Left renal cortex interstitium (tissue), 4 donors: ENCODE results near the gene HEBP1. TPM values are rescaled to one million over a fixed set of nuclear protein-coding genes. Genes with fewer than 3 reads are reported as not detected.
"Not testable (repeated sequence)": the region's sequence is repeated elsewhere in the genome, so short reads cannot be mapped to it uniquely, and the experiment has no call there.

Experiments used
- DNase-seq, 4 donors: peaks; one replicate each; pipeline ENCODE4 v3.0.0-alpha.2; 2013; ENCODE audit warnings: low read depth in 4 of 4, low spot score in 2 of 4, missing footprints in 1 of 4
- polyA plus RNA-seq, 4 donors: library from polyadenylated mRNA; unstranded; fragments of 120-200 nt; gene quantifications; one replicate each; pipeline ENCODE4 v1.2.1, GENCODE V29; 2013; ENCODE audit not compliant: insufficient read length in 4 of 4

The HEBP1 gene
- 10 to 100 TPM; 57.3 to 75.9 (median 70.1) TPM for polyA plus RNA-seq

- DNase-seq, result peak; percentile 62 to 87 (median 84)
These were observed at the start of gene HEBP1 for GRCh38 chr12:12999959-13000615. Gene HEBP1, minus strand, starts transcription at chr12:13000265. Its CDS starts 151 bp downstream, at chr12:13000114.

DNA sequence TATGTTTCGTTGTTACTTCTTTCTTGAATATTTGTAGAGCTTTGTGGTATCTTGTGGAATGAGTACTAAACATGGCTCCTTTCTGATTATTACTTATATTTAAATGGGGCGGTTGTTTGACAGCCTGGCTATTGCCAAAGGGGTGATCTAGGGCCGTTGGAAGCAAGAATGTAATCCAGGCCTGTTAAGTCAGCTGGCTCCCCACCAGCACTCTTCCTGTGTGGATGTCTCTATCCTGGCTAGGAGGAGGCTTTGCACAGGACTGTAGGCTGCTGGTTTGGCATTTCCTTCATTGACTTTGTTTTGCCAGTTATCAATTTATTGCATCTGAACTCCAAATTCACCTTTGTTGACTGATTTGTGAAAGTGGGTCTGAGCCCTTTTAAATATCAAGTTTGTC, 49.8 kb upstream of the HEBP1 start:
- DNase-seq, result no peak

GRCh38 chr12:13046964-13047363, 46.9 kb upstream of the HEBP1 start:
- no peak for DNase-seq

- no peak for DNase-seq
These were observed 45.8 kb upstream of the HEBP1 start for GRCh38 chr12:13045816-13046215.

DNA sequence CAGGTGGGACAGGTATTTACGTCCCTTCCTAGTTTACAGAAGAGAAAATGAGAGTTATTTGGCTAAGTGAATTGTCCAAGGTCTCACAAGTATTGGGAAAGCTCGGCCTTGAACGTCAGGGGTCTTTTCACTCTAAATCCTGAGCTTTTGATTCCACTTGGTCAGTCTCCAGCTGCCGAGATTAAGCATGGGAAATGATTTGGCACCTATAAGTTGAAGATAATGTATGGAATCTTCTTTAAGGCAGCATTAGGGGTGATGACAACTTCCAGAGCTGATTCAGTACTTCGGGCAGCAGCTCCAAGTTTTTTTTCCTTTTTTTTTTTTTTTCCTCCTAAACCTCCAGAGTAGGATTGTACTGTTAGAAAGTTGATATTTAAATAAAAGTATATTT, 44.8 kb upstream of the HEBP1 start:
- no peak for DNase-seq

DNA sequence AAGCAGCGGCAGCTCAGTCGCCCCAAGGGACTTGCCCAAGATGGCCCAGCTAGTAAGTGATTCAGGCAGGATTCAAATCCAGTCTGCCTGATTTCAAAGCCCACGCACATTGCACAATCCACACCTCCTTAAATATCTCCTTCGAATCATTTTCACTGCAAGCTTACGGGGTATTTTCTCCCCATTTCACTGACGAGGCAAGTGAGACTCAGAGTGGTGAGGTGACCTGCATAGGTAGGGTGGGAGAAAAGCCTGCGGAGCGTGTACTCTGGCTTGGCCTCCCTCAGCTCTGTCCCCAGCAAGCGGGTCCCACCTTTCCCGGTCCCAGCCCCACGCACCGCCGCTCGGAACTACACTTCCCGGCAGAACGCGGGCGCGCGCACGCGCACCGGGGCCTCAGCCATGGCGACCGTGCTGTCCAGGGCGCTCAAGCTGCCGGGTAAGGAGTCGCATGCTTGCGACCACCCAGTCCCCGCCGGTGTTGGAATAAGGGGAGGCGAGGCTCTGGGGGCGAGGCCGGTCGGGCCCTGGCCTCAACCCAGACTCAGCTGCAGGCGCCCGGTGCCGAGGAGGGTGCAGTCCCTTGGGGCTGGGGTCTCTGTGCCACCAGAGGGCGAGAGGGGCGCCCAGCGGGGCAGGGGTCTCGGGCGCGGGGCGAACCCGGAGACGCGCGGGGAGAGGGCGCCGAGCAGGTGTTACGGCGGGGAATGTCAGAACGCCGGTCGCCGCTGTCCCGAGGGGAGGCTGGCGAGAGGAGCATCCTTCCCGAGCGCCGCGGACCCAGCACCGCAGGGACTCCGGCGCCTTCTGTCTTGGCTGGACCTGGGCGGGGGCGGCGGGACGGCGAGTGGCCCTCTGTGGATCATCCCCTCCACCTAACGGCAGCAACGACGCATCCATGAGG, 44.2 kb upstream of the HEBP1 start, which contains the start of gene FAM234B:
FAM234B (plus strand) TSS at position 380 of the 904 bp plus-strand sequence; CDS start at position 403, 23 bp downstream.
- peak in 2 of 4 donors; percentile 41 to 64 for DNase-seq

- no peak for DNase-seq
These were observed 42.7 kb upstream of the HEBP1 start for GRCh38 chr12:13042666-13043230.

- DNase-seq, result no peak
These were observed 41.2 kb upstream of the HEBP1 start for GRCh38 chr12:13041224-13041623.

DNA sequence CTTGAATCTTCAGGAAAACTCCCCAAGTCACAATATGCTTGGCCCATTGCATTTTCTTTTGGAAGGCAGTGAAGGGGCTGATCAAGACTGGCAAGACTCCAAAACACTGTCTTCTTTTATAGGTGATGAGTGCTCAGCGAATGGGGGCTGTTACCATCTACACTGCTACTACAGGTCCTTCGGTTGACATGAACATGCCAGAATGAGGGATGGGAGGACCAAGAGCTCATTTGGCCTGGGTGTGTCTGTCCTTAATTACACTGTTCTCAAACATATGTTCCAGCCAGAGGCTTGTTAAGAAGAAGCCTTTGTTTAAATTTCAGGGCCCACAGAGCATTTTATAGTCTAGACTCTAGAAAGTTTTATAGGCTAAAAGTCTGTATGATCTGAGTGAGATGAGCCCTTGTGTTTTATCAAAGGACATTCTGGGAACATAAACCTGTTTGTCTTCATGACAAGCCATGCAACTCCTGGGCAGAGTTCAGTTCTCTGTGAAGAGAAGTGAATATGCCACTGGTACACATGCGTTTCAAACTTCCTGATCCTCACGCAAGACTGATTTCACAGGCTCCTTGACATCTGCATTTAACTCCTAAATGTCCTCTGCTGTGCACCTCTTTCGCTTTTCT, 39.4 kb upstream of the HEBP1 start:
- DNase-seq, result no peak

DNA sequence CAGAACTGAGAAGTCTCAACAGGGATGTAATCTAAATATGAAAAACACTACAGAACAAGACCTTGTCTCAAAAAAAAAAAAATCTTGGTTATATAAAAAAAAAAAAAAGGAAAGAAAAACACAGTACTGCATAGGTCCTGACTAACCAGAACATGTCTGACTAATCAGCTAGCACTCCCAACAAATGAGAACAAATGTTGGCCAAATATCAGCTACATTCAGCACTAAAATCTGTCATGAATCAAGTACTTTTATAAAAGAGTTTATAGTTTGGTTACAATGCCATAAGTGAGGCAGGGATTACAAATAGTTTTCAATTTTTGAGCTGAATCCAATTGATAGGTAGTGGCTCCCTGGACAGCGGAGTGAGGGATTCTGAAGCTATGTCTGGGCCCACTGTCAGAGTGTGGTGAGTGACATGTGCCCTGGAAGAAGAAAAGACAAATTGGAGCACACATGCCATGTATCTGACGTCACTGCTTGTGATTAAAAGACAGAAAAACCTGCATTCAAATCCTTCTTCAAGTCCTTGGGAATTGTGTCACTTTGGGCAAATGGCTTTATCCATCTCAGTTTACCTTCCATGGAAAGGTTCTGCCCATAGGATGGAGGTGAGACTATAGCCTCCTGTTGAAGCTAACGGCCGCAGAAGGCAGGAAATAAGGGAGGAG, 38.6 kb upstream of the HEBP1 start:
- DNase-seq, result no peak

- no peak for DNase-seq
These were observed 36.8 kb upstream of the HEBP1 start for GRCh38 chr12:13036881-13037280.

GRCh38 chr12:13035335-13035734, 35.3 kb upstream of the HEBP1 start:
- DNase-seq, result not testable (repeated sequence)

GRCh38 chr12:13033476-13033875, 33.4 kb upstream of the HEBP1 start:
- no peak for DNase-seq

- DNase-seq, result no peak
These were observed 32.1 kb upstream of the HEBP1 start for GRCh38 chr12:13032164-13032563.

DNA sequence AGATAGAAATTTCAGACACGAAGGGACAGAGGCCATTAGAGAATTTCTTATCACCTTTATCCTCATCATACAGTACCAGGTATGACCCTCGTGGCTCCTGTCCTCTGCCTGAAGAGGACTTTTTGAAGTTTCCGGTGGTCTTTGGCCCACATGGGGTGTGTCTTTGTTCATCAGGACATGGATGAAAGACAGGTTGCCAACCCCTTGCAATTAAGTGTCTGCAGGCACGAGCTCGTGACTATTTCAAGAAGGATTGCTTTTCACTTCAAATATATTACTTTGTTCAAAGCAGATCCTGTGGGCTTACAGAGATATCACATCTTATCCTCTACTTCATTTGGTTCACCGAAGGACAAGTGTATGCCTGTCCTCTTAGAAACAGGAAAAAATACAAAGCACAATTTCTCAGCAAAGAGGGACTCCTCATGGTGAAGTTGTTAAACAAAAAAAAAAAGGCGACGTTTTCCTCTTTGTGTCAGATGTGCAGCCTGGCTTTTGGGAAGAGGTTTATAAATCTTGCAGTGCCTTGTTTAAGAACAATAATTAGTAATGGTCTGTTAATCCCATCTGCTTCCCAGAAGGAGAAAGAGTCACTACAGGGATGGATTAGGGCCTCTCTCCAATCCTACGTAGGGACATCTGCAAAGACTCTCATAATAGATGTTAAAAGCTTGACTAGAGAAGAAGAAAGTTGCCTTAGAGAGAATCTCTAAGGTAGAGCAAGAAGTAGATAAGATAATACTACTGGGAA, 30.7 kb upstream of the HEBP1 start:
- no peak for DNase-seq

DNA sequence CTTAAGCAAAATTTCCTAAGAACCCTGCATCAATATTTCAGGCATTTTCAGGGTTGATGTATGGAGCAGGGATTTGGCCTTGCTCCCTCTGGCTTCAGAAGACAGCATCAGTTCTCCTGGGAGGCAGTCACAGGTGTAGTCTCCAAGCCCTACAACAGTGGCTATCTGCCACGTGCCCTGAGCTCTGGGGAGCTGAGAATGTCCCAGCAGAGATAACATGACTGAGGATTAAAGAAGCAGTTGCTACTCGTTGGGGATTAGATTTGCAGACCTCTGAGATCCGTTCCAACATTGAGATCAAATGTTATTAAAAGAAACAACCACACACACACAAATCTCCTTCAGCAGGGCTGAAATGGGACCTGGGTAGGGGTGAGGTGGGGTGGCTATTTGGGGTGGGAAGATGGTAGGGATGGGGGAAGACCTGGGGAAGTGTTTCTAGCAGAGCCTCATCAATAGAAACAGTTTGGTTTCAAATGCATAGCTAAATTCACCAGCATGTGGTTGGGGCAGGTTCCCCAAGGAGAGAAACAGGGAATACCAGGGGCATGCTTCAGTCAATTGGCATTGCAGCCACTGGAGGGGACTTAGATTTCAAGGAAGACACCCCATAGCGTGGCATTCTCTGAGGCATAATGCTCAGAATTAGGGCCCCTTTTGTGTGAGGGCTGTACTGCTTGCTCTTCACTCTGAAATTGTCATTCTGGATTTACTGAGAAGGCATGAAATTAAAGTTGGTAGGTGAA, 28.9 kb upstream of the HEBP1 start:
- no peak for DNase-seq

GRCh38 chr12:13027508-13027907, 27.4 kb upstream of the HEBP1 start:
- DNase-seq, result no peak

- no peak for DNase-seq
These were observed 27.0 kb upstream of the HEBP1 start for GRCh38 chr12:13027032-13027431.

- DNase-seq, result no peak
These were observed 26.2 kb upstream of the HEBP1 start for GRCh38 chr12:13026286-13026685.
